ENCODE results near the gene SOCS1. TPM values are rescaled to one million over a fixed set of nuclear protein-coding genes. Genes with fewer than 3 reads are reported as not detected.

SOCS1 gene
- total RNA-seq, 1 donor from 2014 or later, result 6.0 TPM

DNA sequence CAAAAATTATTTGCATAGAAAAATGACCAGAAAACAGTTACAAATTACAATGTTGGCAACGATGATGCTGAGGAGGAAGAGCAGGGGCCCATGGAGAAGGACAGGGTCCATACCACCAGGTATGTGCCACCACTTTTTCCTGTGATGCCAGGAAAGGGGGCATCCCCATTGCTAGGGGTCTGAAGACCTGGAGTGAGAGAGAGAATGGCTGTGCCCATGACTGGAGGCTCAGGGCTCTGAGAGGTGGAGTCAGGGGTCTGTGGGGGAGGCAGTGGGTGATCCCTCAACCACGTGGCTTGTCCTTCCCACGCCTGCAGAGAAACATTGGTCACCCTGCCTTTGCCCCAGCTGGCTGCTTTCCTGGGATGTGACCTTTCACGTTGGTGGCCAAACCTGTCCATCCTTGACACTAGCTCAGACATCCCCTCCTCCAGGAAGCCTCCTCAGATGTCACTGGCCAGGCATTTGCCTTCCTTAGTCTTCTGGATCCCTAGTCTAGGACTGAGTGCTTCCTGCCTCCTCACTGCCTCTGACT is 51.4 kb downstream of the SOCS1 start:
- DNase-seq (ENCODE audit: low spot score), result no peak

Other genes starting within 250 kb of the SOCS1 start
- not detected for gene TNP2, start 13.1 kb upstream of the SOCS1 start, total RNA-seq
- not detected for gene PRM3, start 17.4 kb upstream of the SOCS1 start, total RNA-seq
- not detected for gene PRM2, start 20.3 kb upstream of the SOCS1 start, total RNA-seq
- not detected for gene PRM1, start 25.1 kb upstream of the SOCS1 start, total RNA-seq
- gene RMI2, start 89.3 kb upstream of the SOCS1 start, total RNA-seq, result 4.4 TPM

Measured in mucosa of gallbladder (tissue), 1 donor.